Measurements from ENCODE around the gene CNOT6. TPM values are rescaled to one million over a fixed set of nuclear protein-coding genes. Genes with fewer than 3 reads are reported as not detected.

CNOT6 gene
- total RNA-seq, 1 experiment from 2014 or later = 10.6 TPM

- BruUV-seq (replicated peaks) = no TSS peak
- no peak overlapping the region for H2AFZ ChIP-seq (ENCODE audit: low read length)
- intact Hi-C loops (cut with micrococcal nuclease) = no loop called here
- TF ChIP-seq CTCF (conservative IDR thresholded peaks at IDR 0.05; ENCODE audit: low read depth, low read length) (no peak), EZH2 (IDR thresholded peaks at IDR 0.05; ENCODE audit: low read length, unreplicated experiment) (no peak), EZH2phosphoT487 (IDR thresholded peaks at IDR 0.05; ENCODE audit: borderline replicate concordance, low read length) (no peak)
- H3K4me2 ChIP-seq (ENCODE audit: low read length) = no peak overlapping the region
- no peak overlapping the region for H3K4me3 ChIP-seq (ENCODE audit: low read length)
- H4K20me1 ChIP-seq (ENCODE audit: low read length) = no peaks in the 10 kb centered on the region
- no peak for ATAC-seq
- no peak overlapping the region for H3K27ac ChIP-seq (ENCODE audit: low read length)
- no peaks in the 10 kb centered on the region for H3K9me2 ChIP-seq (replicated peaks; ENCODE audit: low read length)
- H3F3A ChIP-seq (ENCODE audit: low read length, unreplicated experiment) = no peaks in the 10 kb centered on the region
- no peaks in the 10 kb centered on the region for H3K9me3 ChIP-seq (ENCODE audit: low read length)
- H3K4me1 ChIP-seq (ENCODE audit: insufficient read depth, low read length) = peaks cover 6% of the 10 kb centered on the region; the same call in 1 of the 2 replicates
- H3K27me3 ChIP-seq (ENCODE audit: low read length) = no peaks in the 10 kb centered on the region
- ChIA-PET CTCF (interaction anchor here (0.6 kb wide), 1 partner anchor 148 kb away, joined by 7 read pairs; no protein-coding TSS in a partner anchor), POLR2A (ENCODE audit: unreplicated experiment) (no interaction called here)
- no peaks in the 10 kb centered on the region for H3K79me2 ChIP-seq (ENCODE audit: low read length)
- no peak overlapping the region for H3K9ac ChIP-seq (ENCODE audit: low read length)
- no peaks in the 10 kb centered on the region for H3K36me3 ChIP-seq (ENCODE audit: low read depth, low read length)
- DNase-seq = no peak
Observed at GRCh38 chr5:180468732-180469585, 25.2 kb upstream of the CNOT6 start.

DNA sequence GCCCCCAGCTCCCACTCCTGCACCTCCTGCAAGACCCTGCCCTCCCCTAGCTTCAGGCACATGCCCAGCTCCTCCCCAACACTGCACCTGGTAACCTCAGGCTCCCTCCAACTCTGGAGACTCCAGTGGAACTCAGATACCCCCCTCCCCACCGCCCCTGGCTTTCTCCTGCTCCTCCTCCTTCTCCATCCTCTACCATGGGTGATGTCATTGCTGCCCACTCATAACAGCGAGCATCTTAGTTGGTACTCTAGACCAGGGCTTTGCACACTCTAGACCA lies 24.7 kb upstream of the CNOT6 start:
- ChIA-PET CTCF (interaction anchor here (0.6 kb wide), 1 partner anchor 149 kb away, joined by 7 read pairs; no protein-coding TSS in a partner anchor), POLR2A (ENCODE audit: unreplicated experiment) (no interaction called here)
- Histone ChIP-seq H3K36me3 (ENCODE audit: low read depth, low read length) (no peaks in the 10 kb centered on the region), H3K27me3 (ENCODE audit: low read length) (no peaks in the 10 kb centered on the region), H4K20me1 (ENCODE audit: low read length) (no peaks in the 10 kb centered on the region), H3K9me2 (replicated peaks; ENCODE audit: low read length) (no peaks in the 10 kb centered on the region), H3K9me3 (ENCODE audit: low read length) (no peaks in the 10 kb centered on the region), H3F3A (ENCODE audit: low read length, unreplicated experiment) (no peaks in the 10 kb centered on the region), H2AFZ (ENCODE audit: low read length) (no peak overlapping the region), H3K79me2 (ENCODE audit: low read length) (no peaks in the 10 kb centered on the region), H3K4me3 (ENCODE audit: low read length) (no peak overlapping the region), H3K27ac (ENCODE audit: low read length) (no peak overlapping the region), H3K4me1 (ENCODE audit: insufficient read depth, low read length) (peaks cover 6% of the 10 kb centered on the region; the same call in 1 of the 2 replicates), H3K4me2 (ENCODE audit: low read length) (no peak overlapping the region), H3K9ac (ENCODE audit: low read length) (no peak overlapping the region)
- TF ChIP-seq EZH2 (IDR thresholded peaks at IDR 0.05; ENCODE audit: low read length, unreplicated experiment) (no peak), CTCF (conservative IDR thresholded peaks at IDR 0.05; ENCODE audit: low read depth, low read length) (no peak), EZH2phosphoT487 (IDR thresholded peaks at IDR 0.05; ENCODE audit: borderline replicate concordance, low read length) (no peak)
- no TSS peak for BruUV-seq (replicated peaks)
- DNase-seq = no peak
- no peak for ATAC-seq
- intact Hi-C loops (cut with micrococcal nuclease) = no loop called here

- H3K9me3 ChIP-seq (ENCODE audit: low read length) = no peaks in the 10 kb centered on the region
- DNase-seq (no peak), ATAC-seq (no peak)
- ChIA-PET CTCF (no interaction called here), POLR2A (ENCODE audit: unreplicated experiment) (no interaction called here)
- H3K4me1 ChIP-seq (ENCODE audit: insufficient read depth, low read length) = peaks cover 6% of the 10 kb centered on the region; the same call in 1 of the 2 replicates
- H3K4me2 ChIP-seq (ENCODE audit: low read length) = no peak overlapping the region
- no peaks in the 10 kb centered on the region for H3K9me2 ChIP-seq (replicated peaks; ENCODE audit: low read length)
- no peaks in the 10 kb centered on the region for H4K20me1 ChIP-seq (ENCODE audit: low read length)
- no peaks in the 10 kb centered on the region for H3K27me3 ChIP-seq (ENCODE audit: low read length)
- no peaks in the 10 kb centered on the region for H3F3A ChIP-seq (ENCODE audit: low read length, unreplicated experiment)
- no peaks in the 10 kb centered on the region for H3K79me2 ChIP-seq (ENCODE audit: low read length)
- no peak overlapping the region for H2AFZ ChIP-seq (ENCODE audit: low read length)
- intact Hi-C loops (cut with micrococcal nuclease) = loop anchor here (2.0 to 5.0 kb wide), 3 partner anchors 138 to 177 kb away; partner anchors contain the start of gene MAPK9
- H3K27ac ChIP-seq (ENCODE audit: low read length) = no peak overlapping the region
- BruUV-seq (replicated peaks) = no TSS peak
- TF ChIP-seq EZH2 (IDR thresholded peaks at IDR 0.05; ENCODE audit: low read length, unreplicated experiment) (no peak), EZH2phosphoT487 (IDR thresholded peaks at IDR 0.05; ENCODE audit: borderline replicate concordance, low read length) (no peak), CTCF (conservative IDR thresholded peaks at IDR 0.05; ENCODE audit: low read depth, low read length) (no peak)
- no peaks in the 10 kb centered on the region for H3K36me3 ChIP-seq (ENCODE audit: low read depth, low read length)
- no peak overlapping the region for H3K9ac ChIP-seq (ENCODE audit: low read length)
- H3K4me3 ChIP-seq (ENCODE audit: low read length) = no peak overlapping the region
Observed at GRCh38 chr5:180469866-180470265, 24.3 kb upstream of the CNOT6 start.

Data from PC-3 (cell line).